ENCODE measurements around the gene PTPRU.
A peak's percentile ranks its signal among the peaks of the same experiment; 100 is the strongest.

The PTPRU gene

GRCh38 chr1:29235955-29236711 is at the start of gene PTPRU:
Gene PTPRU (plus strand): TSS chr1:29236522. CDS start chr1:29236645, 123 bp downstream.
- H3K4me2 ChIP-seq (ENCODE audit: low read length) = peak within 1 kb of the TSS; percentile 100
- no peaks in the 10 kb centered on the region for H3K36me3 ChIP-seq (ENCODE audit: control insufficient read depth, insufficient read depth, low read length)
- no peaks in the 10 kb centered on the region for H3K27me3 ChIP-seq (ENCODE audit: control insufficient read depth, insufficient read depth, low read length)
- no peaks in the 10 kb centered on the region for H3K79me2 ChIP-seq
- H3K4me1 ChIP-seq = peaks cover 7% of the 10 kb centered on the region
- peak within 1 kb of the TSS; percentile 90 for H2AFZ ChIP-seq
- peak; percentile 36 for TF ChIP-seq CTCF (IDR thresholded peaks at IDR 0.05)
- no peaks in the 10 kb centered on the region for H3K9me3 ChIP-seq (ENCODE audit: control insufficient read depth, low read length)
- peak within 1 kb of the TSS; percentile 88 for H3K4me3 ChIP-seq (ENCODE audit: low read depth, low read length)
- no peak within 1 kb of the TSS for H3K27ac ChIP-seq
- H3K9ac ChIP-seq = no peak within 1 kb of the TSS

GRCh38 chr1:29186707-29187106 is 49.6 kb upstream of the PTPRU start:
- no peak overlapping the region for H2AFZ ChIP-seq
- no peak for TF ChIP-seq CTCF (IDR thresholded peaks at IDR 0.05)
- H3K4me2 ChIP-seq (ENCODE audit: low read length) = no peak overlapping the region
- H3K79me2 ChIP-seq = no peaks in the 10 kb centered on the region
- no peaks in the 10 kb centered on the region for H3K27me3 ChIP-seq (ENCODE audit: control insufficient read depth, insufficient read depth, low read length)
- no peaks in the 10 kb centered on the region for H3K4me1 ChIP-seq
- no peak overlapping the region for H3K9ac ChIP-seq
- H3K9me3 ChIP-seq (ENCODE audit: control insufficient read depth, low read length) = no peaks in the 10 kb centered on the region
- no peak overlapping the region for H3K27ac ChIP-seq
- no peaks in the 10 kb centered on the region for H3K36me3 ChIP-seq (ENCODE audit: control insufficient read depth, insufficient read depth, low read length)
- H3K4me3 ChIP-seq (ENCODE audit: low read depth, low read length) = no peak overlapping the region

- Histone ChIP-seq H3K9me3 (ENCODE audit: control insufficient read depth, low read length) (no peaks in the 10 kb centered on the region), H3K36me3 (ENCODE audit: control insufficient read depth, insufficient read depth, low read length) (no peaks in the 10 kb centered on the region), H3K9ac (no peak overlapping the region), H3K79me2 (no peaks in the 10 kb centered on the region), H3K4me2 (ENCODE audit: low read length) (no peak overlapping the region), H3K27ac (no peak overlapping the region), H3K4me1 (no peaks in the 10 kb centered on the region), H3K27me3 (ENCODE audit: control insufficient read depth, insufficient read depth, low read length) (no peaks in the 10 kb centered on the region), H2AFZ (no peak overlapping the region), H3K4me3 (ENCODE audit: low read depth, low read length) (no peak overlapping the region)
- no peak for TF ChIP-seq CTCF (IDR thresholded peaks at IDR 0.05)
Observed at GRCh38 chr1:29190718-29191117, 45.6 kb upstream of the PTPRU start.

GRCh38 chr1:29193879-29194455 is 42.4 kb upstream of the PTPRU start:
- no peaks in the 10 kb centered on the region for H3K27me3 ChIP-seq (ENCODE audit: control insufficient read depth, insufficient read depth, low read length)
- H3K27ac ChIP-seq = no peak overlapping the region
- no peak overlapping the region for H3K4me2 ChIP-seq (ENCODE audit: low read length)
- TF ChIP-seq CTCF (IDR thresholded peaks at IDR 0.05) = no peak
- no peak overlapping the region for H3K4me3 ChIP-seq (ENCODE audit: low read depth, low read length)
- no peak overlapping the region for H3K9ac ChIP-seq
- H3K79me2 ChIP-seq = no peaks in the 10 kb centered on the region
- no peaks in the 10 kb centered on the region for H3K9me3 ChIP-seq (ENCODE audit: control insufficient read depth, low read length)
- no peak overlapping the region for H2AFZ ChIP-seq
- H3K4me1 ChIP-seq = no peaks in the 10 kb centered on the region
- H3K36me3 ChIP-seq (ENCODE audit: control insufficient read depth, insufficient read depth, low read length) = no peaks in the 10 kb centered on the region

Measured in parathyroid adenoma (tissue), 2 donors.